Nephron progenitor cell (in vitro differentiated cells): ENCODE results near the gene CD164.
A peak's percentile ranks its signal among the peaks of the same experiment; 100 is the strongest.
"Not testable (repeated sequence)": the region's sequence is repeated elsewhere in the genome, so short reads cannot be mapped to it uniquely, and the experiment has no call there.

Experiments
- DNase-seq: peaks from one replicate; pipeline ENCODE4 v3.0.0; 2021
- H3K27ac Mint-ChIP-seq: 2 replicates; pipeline ENCODE4 v1.8.0; 2021; ENCODE audit warnings: mild to moderate bottlenecking, moderate library complexity, mixed read lengths
- H3K27me3 Mint-ChIP-seq: 2 replicates; pipeline ENCODE4 v1.8.0; 2021; ENCODE audit warnings: mild to moderate bottlenecking, low read depth, mixed read lengths; ENCODE audit not compliant: poor library complexity
- H3K36me3 Mint-ChIP-seq: 2 replicates; pipeline ENCODE4 v1.8.0; 2021; ENCODE audit warnings: low read depth, mixed read lengths
- H3K4me1 Mint-ChIP-seq: 2 replicates; pipeline ENCODE4 v1.8.0; 2021; ENCODE audit warnings: mixed read lengths
- H3K4me3 Mint-ChIP-seq: 2 replicates; pipeline ENCODE4 v1.8.0; 2021; ENCODE audit warnings: mild to moderate bottlenecking, moderate library complexity, mixed read lengths
- H3K9me3 Mint-ChIP-seq: 2 replicates; pipeline ENCODE4 v1.8.0; 2021; ENCODE audit warnings: mild to moderate bottlenecking, moderate library complexity, mixed read lengths
- TF ChIP-seq, protein P1 (sequence below): fragments of 200-600 bp; sonication (generic); IDR thresholded peaks from 2 replicates; pipeline ENCODE4 v1.5.0; 2021; ENCODE audit warnings: antibody characterized with exemption

Gene CD164

DNA sequence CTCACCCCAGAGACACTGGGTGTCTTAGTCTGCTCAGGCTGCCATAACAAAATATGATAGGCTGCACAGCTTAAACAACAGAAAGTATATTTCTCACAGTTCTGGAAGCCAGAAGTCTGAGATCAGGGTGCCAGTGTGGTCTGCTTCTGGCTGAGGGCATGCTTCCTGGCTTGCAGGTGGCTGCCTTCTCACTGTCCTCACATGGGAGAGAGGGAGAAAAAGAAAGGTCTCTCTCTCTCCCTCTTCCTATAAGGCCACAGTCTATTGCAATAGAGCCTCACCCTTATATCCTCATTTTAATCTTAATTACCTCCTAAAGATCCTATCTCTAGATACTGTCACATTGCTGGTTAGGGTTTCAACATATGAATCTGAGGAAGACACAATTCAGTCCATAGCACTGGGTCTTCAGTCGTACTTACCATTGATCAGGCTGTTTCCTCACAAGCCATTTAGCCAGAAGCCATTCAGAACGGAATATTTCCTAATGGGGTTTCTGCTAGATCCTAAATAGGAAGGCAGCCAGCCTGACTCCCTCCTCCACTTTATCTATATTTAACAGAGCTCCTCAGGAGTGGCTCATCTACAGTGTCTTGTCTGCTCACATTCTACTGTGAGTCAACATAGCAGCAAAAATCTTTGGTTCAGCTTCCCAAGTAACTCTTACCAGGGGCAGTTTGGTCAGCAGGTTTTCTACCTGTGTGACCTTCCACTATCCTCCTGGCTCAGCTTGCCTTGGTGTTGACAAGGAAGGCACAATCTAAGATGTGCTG lies 42.2 kb downstream of the CD164 start:
- Mint-ChIP-seq H3K4me1 (peaks cover 8% of the 10 kb centered on the region), H3K9me3 (no peaks in the 10 kb centered on the region), H3K4me3 (no peak overlapping the region), H3K27me3 (peaks cover 5% of the 10 kb centered on the region), H3K27ac (no peak overlapping the region), H3K36me3 (no peaks in the 10 kb centered on the region)
- DNase-seq, result no peak
- TF ChIP-seq, protein P1, sequence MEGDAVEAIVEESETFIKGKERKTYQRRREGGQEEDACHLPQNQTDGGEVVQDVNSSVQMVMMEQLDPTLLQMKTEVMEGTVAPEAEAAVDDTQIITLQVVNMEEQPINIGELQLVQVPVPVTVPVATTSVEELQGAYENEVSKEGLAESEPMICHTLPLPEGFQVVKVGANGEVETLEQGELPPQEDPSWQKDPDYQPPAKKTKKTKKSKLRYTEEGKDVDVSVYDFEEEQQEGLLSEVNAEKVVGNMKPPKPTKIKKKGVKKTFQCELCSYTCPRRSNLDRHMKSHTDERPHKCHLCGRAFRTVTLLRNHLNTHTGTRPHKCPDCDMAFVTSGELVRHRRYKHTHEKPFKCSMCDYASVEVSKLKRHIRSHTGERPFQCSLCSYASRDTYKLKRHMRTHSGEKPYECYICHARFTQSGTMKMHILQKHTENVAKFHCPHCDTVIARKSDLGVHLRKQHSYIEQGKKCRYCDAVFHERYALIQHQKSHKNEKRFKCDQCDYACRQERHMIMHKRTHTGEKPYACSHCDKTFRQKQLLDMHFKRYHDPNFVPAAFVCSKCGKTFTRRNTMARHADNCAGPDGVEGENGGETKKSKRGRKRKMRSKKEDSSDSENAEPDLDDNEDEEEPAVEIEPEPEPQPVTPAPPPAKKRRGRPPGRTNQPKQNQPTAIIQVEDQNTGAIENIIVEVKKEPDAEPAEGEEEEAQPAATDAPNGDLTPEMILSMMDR, result no peak

DNA sequence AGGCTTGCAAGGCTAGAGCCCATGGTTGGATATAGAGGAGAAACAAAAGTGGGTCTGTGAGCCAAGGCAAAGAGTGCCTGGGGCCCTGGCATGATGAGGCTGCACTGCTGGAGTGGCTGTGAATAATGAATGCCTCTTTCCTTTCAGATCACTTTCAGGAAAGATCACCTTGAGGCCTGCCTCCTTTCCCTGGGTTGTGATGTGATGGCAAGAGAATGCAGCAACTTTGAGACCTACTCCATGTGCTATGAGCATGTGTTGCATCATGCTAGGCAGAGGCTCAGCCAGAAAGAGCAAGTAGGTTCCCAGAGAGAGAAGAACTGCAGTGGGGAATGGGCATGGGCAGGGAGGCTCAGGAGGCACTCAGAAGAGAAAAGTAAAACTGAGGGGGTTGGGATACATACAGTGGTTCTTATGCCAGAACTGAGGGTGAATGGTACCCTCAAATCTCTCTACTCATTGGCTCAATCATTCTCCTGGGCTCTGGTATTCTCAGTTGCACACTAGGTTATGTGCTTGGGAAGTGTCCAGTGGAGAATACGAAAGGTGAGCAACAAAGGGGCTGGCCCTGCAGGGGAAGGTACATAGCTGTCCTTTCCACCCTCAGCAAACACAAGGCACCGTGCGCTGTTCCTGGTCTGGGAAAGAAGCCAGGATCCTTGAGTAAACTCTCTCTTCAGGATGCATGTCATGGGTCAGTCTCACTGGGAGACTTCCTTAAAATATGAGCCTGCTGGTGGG lies 45.9 kb downstream of the CD164 start:
- Mint-ChIP-seq H3K36me3 (peaks cover 5% of the 10 kb centered on the region), H3K4me1 (peaks cover 8% of the 10 kb centered on the region), H3K9me3 (peaks cover 4% of the 10 kb centered on the region), H3K27ac (peak overlapping the region; percentile 57), H3K27me3 (peaks cover 2% of the 10 kb centered on the region), H3K4me3 (no peak overlapping the region)
- DNase-seq, result no peak
- TF ChIP-seq, protein P1, result no peak

DNA sequence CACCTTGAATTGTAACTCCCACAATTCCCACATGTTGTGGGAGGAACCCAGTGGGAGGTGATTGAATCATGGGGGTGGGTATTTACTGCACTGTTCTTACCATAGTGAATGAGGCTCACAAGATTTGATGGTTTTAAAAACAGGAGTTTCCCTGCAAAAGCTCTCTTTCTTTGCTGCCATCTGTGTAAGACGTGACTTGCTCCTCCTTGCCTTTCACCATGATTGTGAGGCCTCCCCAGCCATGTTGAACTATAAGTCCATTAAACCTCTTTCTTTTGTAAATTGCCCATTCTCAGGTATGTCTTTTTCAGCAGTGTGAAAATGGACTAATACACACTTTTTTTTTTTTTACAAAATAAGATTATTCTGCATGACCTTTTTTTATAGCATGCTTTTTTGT lies 48.4 kb downstream of the CD164 start:
- not testable (repeated sequence) for H3K4me1 Mint-ChIP-seq, H3K36me3 Mint-ChIP-seq, H3K27me3 Mint-ChIP-seq

DNA sequence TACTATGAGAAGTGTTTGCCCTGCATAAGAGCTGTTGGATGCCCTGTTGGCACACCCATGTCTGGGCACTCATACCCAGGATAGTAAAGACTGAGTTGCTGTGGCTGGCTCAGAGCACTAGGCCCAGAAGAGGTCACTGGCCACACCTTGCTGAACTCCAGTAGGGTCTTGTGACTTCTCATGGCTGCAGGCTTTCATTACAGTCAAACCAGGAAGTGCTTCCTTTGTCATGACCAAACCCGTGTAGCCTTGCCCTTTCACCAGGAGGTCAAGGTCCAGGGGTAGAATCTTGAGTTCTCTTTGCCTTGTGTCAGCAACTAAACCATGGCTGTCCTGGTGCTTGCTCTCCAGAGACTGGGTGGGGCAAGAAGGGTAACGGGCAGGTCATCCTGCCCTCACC lies 49.5 kb downstream of the CD164 start:
- Mint-ChIP-seq H3K27ac (no peak overlapping the region), H3K27me3 (no peaks in the 10 kb centered on the region), H3K4me1 (peaks cover 7% of the 10 kb centered on the region), H3K4me3 (no peak overlapping the region), H3K36me3 (peaks cover 5% of the 10 kb centered on the region), H3K9me3 (peaks cover 4% of the 10 kb centered on the region)
- TF ChIP-seq, protein P1, result no peak
- no peak for DNase-seq

More for the DNA sequence above, 48.4 kb downstream of the CD164 start:
- H3K4me3 Mint-ChIP-seq, H3K27ac Mint-ChIP-seq, DNase-seq, H3K9me3 Mint-ChIP-seq: not testable (repeated sequence)

DNA sequence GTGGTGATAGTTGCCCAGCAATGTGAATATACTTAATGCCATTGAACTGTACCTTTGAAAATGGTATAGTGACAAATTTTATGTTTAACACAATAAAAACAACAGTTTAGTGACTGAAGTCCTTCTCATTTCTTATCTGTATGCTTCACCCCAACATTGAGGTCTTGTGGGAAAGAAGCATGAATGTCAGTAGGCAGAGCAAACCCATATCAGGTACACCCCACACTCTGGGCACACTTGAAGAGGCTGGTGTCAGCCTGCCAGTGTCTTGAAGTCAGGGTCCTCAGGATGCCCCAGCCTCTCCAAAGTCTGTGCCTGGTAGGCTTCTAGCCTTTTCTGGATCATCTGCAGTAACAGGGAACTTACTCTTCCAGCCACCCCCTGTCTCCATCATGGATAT lies 51.2 kb downstream of the CD164 start:
- Mint-ChIP-seq H3K4me1 (peaks cover 15% of the 10 kb centered on the region), H3K9me3 (peaks cover 4% of the 10 kb centered on the region), H3K27me3 (no peaks in the 10 kb centered on the region), H3K36me3 (peaks cover 5% of the 10 kb centered on the region), H3K27ac (no peak overlapping the region), H3K4me3 (no peak overlapping the region)
- TF ChIP-seq, protein P1, result no peak
- no peak for DNase-seq

DNA sequence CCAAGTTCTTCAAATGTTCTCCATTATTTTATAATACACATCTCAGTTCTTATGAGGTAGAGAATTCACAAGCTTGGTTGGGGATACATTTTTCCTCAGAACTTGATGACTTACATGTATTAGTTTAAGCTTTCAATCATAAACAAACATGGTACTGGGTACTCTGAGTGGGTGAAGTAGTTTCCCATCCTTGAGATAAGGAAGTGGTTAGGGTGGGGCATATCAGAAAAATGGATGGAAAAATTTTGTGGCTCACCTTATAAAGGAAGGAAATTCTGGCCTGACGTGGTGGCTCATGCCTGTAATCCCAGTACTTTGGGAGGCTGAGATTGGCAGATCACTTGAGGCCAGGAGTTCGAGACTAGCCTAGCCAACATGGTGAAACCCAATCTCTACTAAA lies 52.0 kb downstream of the CD164 start:
- no peak overlapping the region for H3K27ac Mint-ChIP-seq
- H3K4me1 Mint-ChIP-seq, result peaks cover 15% of the 10 kb centered on the region

More for the DNA sequence above, 52.0 kb downstream of the CD164 start:
- peaks cover 4% of the 10 kb centered on the region for H3K9me3 Mint-ChIP-seq
- no peak for DNase-seq
- H3K4me3 Mint-ChIP-seq, result no peak overlapping the region
- TF ChIP-seq, protein P1, result no peak
- H3K27me3 Mint-ChIP-seq, result no peaks in the 10 kb centered on the region
- H3K36me3 Mint-ChIP-seq, result peaks cover 5% of the 10 kb centered on the region
